Thyroid gland (tissue), 4 donors: ENCODE results near the gene SLC35F3. TPM values are rescaled to one million over a fixed set of nuclear protein-coding genes. Genes with fewer than 3 reads are reported as not detected.

Experiments
- DNase-seq, 2 donors: peaks; one replicate each; pipeline ENCODE4 v3.0.0-alpha.2; 2019
- H3K27ac ChIP-seq, 3 donors: fragments of 200-600 bp; sonication (generic); 1 replicate in 2 of 3; 2 replicates in 1 of 3; pipeline ENCODE4 v1.5.1; 2016 to 2019; ENCODE audit warnings: mild to moderate bottlenecking in 1 of 3, moderate library complexity in 1 of 3
- H3K27me3 ChIP-seq: fragments of 200-600 bp; sonication (generic); one replicate; pipeline ENCODE4 v1.5.1; 2019
- H3K36me3 ChIP-seq, 2 donors: fragments of 200-600 bp; sonication (generic); one replicate each; pipeline ENCODE4 v1.5.1; 2016 to 2019
- H3K4me1 ChIP-seq, 2 donors: fragments of 200-600 bp; sonication (generic); one replicate each; pipeline ENCODE4 v1.5.1; 2017 to 2019
- H3K4me3 ChIP-seq, 3 donors: fragments of 200-600 bp; sonication (generic); replicated peaks in 1 of 3; 1 replicate in 2 of 3; 2 replicates in 1 of 3; pipeline ENCODE4 v1.5.1; 2016; ENCODE audit warnings: mild to moderate bottlenecking in 1 of 3
- H3K9me3 ChIP-seq: fragments of 200-600 bp; sonication (generic); one replicate; pipeline ENCODE4 v1.5.1; 2017
- POLR2A ChIP-seq, 2 donors: fragments of 450-650 bp; IDR thresholded peaks; one replicate each; pipeline ENCODE4 v1.6.1; 2017; ENCODE audit warnings: antibody characterized with exemption in 2 of 2, mild to moderate bottlenecking in 2 of 2, moderate library complexity in 1 of 2
- WGBS, 2 donors: methylation state at CpG; one replicate each; pipeline ENCODE4 v1.1.5; 2017; 5-methylcytosine and 5-hydroxymethylcytosine counted together
- intact Hi-C: fragments of 100-400 bp; cut with DNase I; formaldehyde crosslinking; loops from one replicate; pipeline ENCODE4 v1.15.1; 2023
- total RNA-seq, 4 donors: library from RNA; depleted of rRNA; stranded (reverse); fragments of >200 nt; gene quantifications; one replicate each; pipeline ENCODE4 v1.2.3, GENCODE V29; 2016
- TF ChIP-seq, protein P1 (sequence below), 6 experiments: fragments of 200-600 bp in 3 of 6; fragments of 450-650 bp in 3 of 6; sonication (generic) in 3 of 6; IDR thresholded peaks; one replicate each; pipeline ENCODE4 v1.5.1; 2016 to 2019; ENCODE audit warnings: antibody characterized with exemption in 6 of 6, mild to moderate bottlenecking in 2 of 6, inconsistent platforms in 1 of 6, moderate library complexity in 1 of 6

SLC35F3 gene
- total RNA-seq, 4 donors from 2014 or later, result 0.89 to 1.9 (median 1.5) TPM; not detected in 1

- intact Hi-C loops, result no loop called here
- 88 to 96% methylated on average over 3 of the region's 3 CpGs for WGBS, 2 donors
- Histone ChIP-seq H3K36me3 (no peaks in the 10 kb centered on the region), H3K9me3 (no peaks in the 10 kb centered on the region), H3K27ac (no peak overlapping the region), H3K4me3 (no peak overlapping the region), H3K4me1 (no peaks in the 10 kb centered on the region), H3K27me3 (no peaks in the 10 kb centered on the region)
- no peak for TF ChIP-seq POLR2A (IDR thresholded peaks at IDR 0.05)
- TF ChIP-seq, protein P1, sequence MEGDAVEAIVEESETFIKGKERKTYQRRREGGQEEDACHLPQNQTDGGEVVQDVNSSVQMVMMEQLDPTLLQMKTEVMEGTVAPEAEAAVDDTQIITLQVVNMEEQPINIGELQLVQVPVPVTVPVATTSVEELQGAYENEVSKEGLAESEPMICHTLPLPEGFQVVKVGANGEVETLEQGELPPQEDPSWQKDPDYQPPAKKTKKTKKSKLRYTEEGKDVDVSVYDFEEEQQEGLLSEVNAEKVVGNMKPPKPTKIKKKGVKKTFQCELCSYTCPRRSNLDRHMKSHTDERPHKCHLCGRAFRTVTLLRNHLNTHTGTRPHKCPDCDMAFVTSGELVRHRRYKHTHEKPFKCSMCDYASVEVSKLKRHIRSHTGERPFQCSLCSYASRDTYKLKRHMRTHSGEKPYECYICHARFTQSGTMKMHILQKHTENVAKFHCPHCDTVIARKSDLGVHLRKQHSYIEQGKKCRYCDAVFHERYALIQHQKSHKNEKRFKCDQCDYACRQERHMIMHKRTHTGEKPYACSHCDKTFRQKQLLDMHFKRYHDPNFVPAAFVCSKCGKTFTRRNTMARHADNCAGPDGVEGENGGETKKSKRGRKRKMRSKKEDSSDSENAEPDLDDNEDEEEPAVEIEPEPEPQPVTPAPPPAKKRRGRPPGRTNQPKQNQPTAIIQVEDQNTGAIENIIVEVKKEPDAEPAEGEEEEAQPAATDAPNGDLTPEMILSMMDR (IDR thresholded peaks at IDR 0.05), result no peak
- DNase-seq, result no peak
These were observed 55.9 kb downstream of the SLC35F3 start for GRCh38 chr1:233960386-233960785.

GRCh38 chr1:233962878-233963277 is 58.4 kb downstream of the SLC35F3 start:
- H3K4me1 ChIP-seq, result no peaks in the 10 kb centered on the region
- TF ChIP-seq, protein P1 (IDR thresholded peaks at IDR 0.05), result no peak
- DNase-seq, result no peak
- intact Hi-C loops, result no loop called here
- no peak overlapping the region for H3K4me3 ChIP-seq
- no peaks in the 10 kb centered on the region for H3K9me3 ChIP-seq
- H3K27me3 ChIP-seq, result no peaks in the 10 kb centered on the region
- WGBS, 2 donors, result 80 to 82% methylated on average over 3 of the region's 3 CpGs
- no peaks in the 10 kb centered on the region for H3K36me3 ChIP-seq
- no peak overlapping the region for H3K27ac ChIP-seq

GRCh38 chr1:233965856-233966255 is 61.4 kb downstream of the SLC35F3 start:
- H3K27me3 ChIP-seq, result no peaks in the 10 kb centered on the region
- no peak for DNase-seq
- no peaks in the 10 kb centered on the region for H3K9me3 ChIP-seq
- H3K27ac ChIP-seq, result no peak overlapping the region
- H3K4me1 ChIP-seq, result no peaks in the 10 kb centered on the region
- no peaks in the 10 kb centered on the region for H3K36me3 ChIP-seq
- intact Hi-C loops, result no loop called here
- H3K4me3 ChIP-seq, result no peak overlapping the region
- TF ChIP-seq, protein P1 (IDR thresholded peaks at IDR 0.05), result no peak
- no peak for TF ChIP-seq POLR2A (IDR thresholded peaks at IDR 0.05)

DNA sequence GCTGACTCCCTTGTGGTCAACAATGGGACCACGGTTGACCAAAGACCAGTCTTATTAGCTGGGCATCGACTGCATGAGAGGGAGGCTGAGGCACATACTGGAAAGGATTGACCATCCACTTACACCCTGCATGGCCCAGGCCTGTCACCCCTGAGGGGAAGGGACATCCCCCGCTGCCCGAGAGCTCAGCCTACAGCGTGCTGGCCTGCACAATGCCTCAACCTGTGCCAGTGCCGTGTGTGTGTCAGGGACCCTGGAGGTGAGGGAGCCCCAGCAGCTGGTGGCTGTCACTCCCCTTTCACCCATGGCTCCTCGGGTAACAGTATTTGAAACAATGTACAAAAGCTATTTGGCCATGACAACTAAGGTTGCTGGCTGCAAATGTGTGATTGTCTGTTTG is 67.3 kb downstream of the SLC35F3 start:
- WGBS, 2 donors, result 92 to 97% methylated on average over 3 to 7 of the region's 7 CpGs
- intact Hi-C loops, result no loop called here
- no peaks in the 10 kb centered on the region for H3K27me3 ChIP-seq

DNA sequence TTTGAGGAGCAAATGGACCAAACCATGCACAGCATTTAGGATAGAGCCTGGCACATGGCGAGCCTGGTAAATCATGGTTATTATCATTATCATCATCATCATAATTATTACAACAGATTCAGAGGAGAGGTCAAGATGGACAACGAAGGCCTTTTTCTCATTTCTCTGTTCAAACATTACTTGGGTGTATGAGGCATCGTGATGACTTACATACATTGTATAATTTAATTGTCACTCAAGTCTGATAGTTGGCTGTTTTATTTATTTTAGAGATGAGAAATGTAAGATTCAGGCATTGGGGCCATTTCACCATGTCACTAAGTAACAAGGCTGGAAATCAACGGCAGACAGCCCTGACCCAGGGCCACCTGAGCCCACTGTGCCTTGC is 68.1 kb downstream of the SLC35F3 start:
- H3K4me3 ChIP-seq, result no peak overlapping the region
- H3K9me3 ChIP-seq, result no peaks in the 10 kb centered on the region
- no peak for DNase-seq
- 82 to 96% methylated on average over 4 of the region's 4 CpGs for WGBS, 2 donors
- no peak overlapping the region for H3K27ac ChIP-seq
- TF ChIP-seq POLR2A (IDR thresholded peaks at IDR 0.05), result no peak
- TF ChIP-seq, protein P1 (IDR thresholded peaks at IDR 0.05), result no peak
- intact Hi-C loops, result no loop called here
- H3K36me3 ChIP-seq, result no peaks in the 10 kb centered on the region
- H3K27me3 ChIP-seq, result no peaks in the 10 kb centered on the region
- H3K4me1 ChIP-seq, result no peaks in the 10 kb centered on the region

More for the DNA sequence above, 67.3 kb downstream of the SLC35F3 start:
- no peaks in the 10 kb centered on the region for H3K36me3 ChIP-seq
- H3K27ac ChIP-seq, result no peak overlapping the region
- no peak overlapping the region for H3K4me3 ChIP-seq
- no peaks in the 10 kb centered on the region for H3K4me1 ChIP-seq
- H3K9me3 ChIP-seq, result no peaks in the 10 kb centered on the region
- no peak for TF ChIP-seq POLR2A (IDR thresholded peaks at IDR 0.05)
- TF ChIP-seq, protein P1 (IDR thresholded peaks at IDR 0.05), result no peak
- no peak for DNase-seq
